AG04450 (cell line): ENCODE data around the gene DDAH1. TPM values are rescaled to one million over a fixed set of nuclear protein-coding genes. Genes with fewer than 3 reads are reported as not detected.
A peak's percentile ranks its signal among the peaks of the same experiment; 100 is the strongest.

Source experiments
- CTCF ChIA-PET: fragments of 300-600, 350-600 bp; formaldehyde crosslinking; extraction: SDS; loops from one replicate; lab custom pipeline; 2022; ENCODE audit warnings: antibody characterized with exemption, inconsistent platforms; lab: Charles Lee
- POLR2A ChIA-PET: fragments of 350-600 bp; formaldehyde crosslinking; extraction: SDS; loops from one replicate; lab custom pipeline; 2021; ENCODE audit warnings: antibody characterized with exemption, inconsistent platforms; lab: Yijun Ruan, JAX
- DNase-seq: peaks from one replicate; pipeline ENCODE4 v3.0.0-alpha.2; 2011; ENCODE audit warnings: low read depth, low spot score
- H3K27ac ChIP-seq: one replicate; pipeline ENCODE4 v1.5.1; 2012; ENCODE audit warnings: low read depth, low read length, control low read depth
- H3K27me3 ChIP-seq: one replicate; pipeline ENCODE4 v1.6.0; 2012; ENCODE audit warnings: low read length; ENCODE audit not compliant: control insufficient read depth, insufficient read depth
- H3K4me3 ChIP-seq: 2 replicates; pipeline ENCODE4 v1.5.1; 2011; ENCODE audit warnings: mild to moderate bottlenecking, low read depth, low read length, control low read depth
- H3K9me3 ChIP-seq: 2 replicates; pipeline ENCODE4 v1.5.1; 2012; ENCODE audit warnings: low read length; ENCODE audit not compliant: control insufficient read depth, insufficient read depth
- CTCF ChIP-seq: IDR thresholded peaks from 2 replicates; pipeline ENCODE4 v1.5.1; 2011; ENCODE audit warnings: low read depth, low read length, control low read depth, inconsistent platforms
- polyA plus RNA-seq: library from polyadenylated mRNA; depleted of rRNA; stranded (reverse); fragments of >200 nt; gene quantifications from 2 replicates; pipeline ENCODE4 v1.2.3, GENCODE V29; 2011

DDAH1 gene
- polyA plus RNA-seq, 1 experiment: 102 TPM

- peak; percentile 91 for DNase-seq
- CTCF ChIA-PET: interaction anchor here (0.7 to 4.5 kb wide), 6 partner anchors 10 to 371 kb away, joined by 3 to 19 read pairs (median 4); partner anchors contain the start of gene C1orf52
- H3K27me3 ChIP-seq: no peaks in the 10 kb centered on the region
- H3K9me3 ChIP-seq: peaks cover 4% of the 10 kb centered on the region
- peak overlapping the region; percentile 96 for H3K27ac ChIP-seq
- POLR2A ChIA-PET: interaction anchor here (0.8 to 2.4 kb wide), 8 partner anchors 13 to 251 kb away, joined by 3 to 10 read pairs (median 4); no protein-coding TSS in a partner anchor
- TF ChIP-seq CTCF: 0 out of 2 replicates have a peak, but pooled peaks have one; percentile 7
- no peak overlapping the region for H3K4me3 ChIP-seq
Observed at GRCh38 chr1:85330711-85331290, 134.2 kb downstream of the DDAH1 start.

- peak; percentile 69 for DNase-seq
- peak overlapping the region; percentile 96 for H3K27ac ChIP-seq
- no peaks in the 10 kb centered on the region for H3K27me3 ChIP-seq
- ChIA-PET POLR2A (interaction anchor here (0.8 to 2.4 kb wide), 9 partner anchors 10 to 252 kb away, joined by 3 to 10 read pairs (median 4); no protein-coding TSS in a partner anchor), CTCF (interaction anchor here (1.2 to 4.5 kb wide), 5 partner anchors 9 to 71 kb away, joined by 3 to 19 read pairs (median 5); partner anchors contain the start of gene C1orf52)
- H3K4me3 ChIP-seq: no peak overlapping the region
- H3K9me3 ChIP-seq: peaks cover 4% of the 10 kb centered on the region
- TF ChIP-seq CTCF: no peak
Observed at GRCh38 chr1:85330214-85330631, 134.7 kb downstream of the DDAH1 start.

DNA sequence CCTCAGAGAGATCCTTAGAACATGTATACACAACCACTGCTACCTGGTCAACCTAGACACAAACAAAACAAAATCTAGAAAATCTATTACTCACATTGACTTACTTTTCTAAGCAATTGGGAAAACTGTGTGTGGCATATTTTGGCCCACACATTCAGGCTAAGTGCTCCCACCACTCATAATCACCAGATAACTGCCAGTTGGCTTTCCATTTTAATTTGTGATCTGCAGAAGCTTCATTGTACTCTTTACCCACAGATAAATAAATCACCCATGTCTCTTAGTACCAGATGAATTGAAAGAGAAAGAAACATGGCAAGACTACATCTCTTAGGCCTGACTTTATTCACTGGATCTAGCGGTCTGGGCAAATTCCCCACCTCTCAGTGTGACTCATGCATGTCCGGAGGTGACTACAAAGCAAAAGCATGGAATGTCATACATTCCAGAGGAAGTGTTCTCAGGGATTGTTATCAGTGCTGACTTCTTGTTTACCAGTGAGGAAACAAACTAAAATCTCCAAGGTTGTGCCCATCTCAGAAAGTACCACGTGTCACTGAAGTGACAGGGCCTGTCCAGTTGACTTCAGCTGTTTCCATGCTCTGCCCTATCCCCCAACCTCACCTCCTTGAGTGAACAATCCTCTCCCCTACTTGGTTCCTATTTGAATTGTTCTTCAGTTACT is 136.1 kb downstream of the DDAH1 start:
- peak; percentile 96 for DNase-seq
- Histone ChIP-seq H3K4me3 (no peak overlapping the region), H3K27ac (peak overlapping the region; percentile 82), H3K9me3 (peaks cover 4% of the 10 kb centered on the region), H3K27me3 (no peaks in the 10 kb centered on the region)
- CTCF ChIA-PET: interaction anchor here (1.6 to 4.5 kb wide), 2 partner anchors 15 to 20 kb away, joined by 8 to 19 read pairs; no protein-coding TSS in a partner anchor
- POLR2A ChIA-PET: interaction anchor here (1.1 to 2.4 kb wide), 3 partner anchors 9 to 253 kb away, joined by 4 to 10 read pairs (median 5); no protein-coding TSS in a partner anchor
- no peak for TF ChIP-seq CTCF

DNA sequence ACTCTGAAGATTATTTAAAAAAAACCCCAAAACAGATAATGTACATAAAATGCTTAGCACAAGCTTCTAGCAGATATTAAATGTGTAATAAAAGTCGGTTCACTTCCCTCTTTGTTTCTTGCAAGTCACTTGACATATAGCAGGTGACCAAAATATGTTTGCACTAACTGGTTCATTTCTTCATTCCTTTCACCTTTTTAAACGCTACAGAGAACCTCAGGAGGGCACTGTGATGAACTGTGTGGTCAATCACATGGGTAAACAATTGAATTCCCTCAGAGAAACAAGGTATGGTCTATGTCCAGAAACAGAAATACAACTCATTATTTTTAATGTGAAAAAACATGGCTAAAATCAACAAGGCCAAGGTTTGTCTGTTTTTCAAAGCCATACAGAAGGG is 137.2 kb downstream of the DDAH1 start:
- ChIA-PET POLR2A (no interaction called here), CTCF (interaction anchor here (4.5 kb wide), 1 partner anchor 16 kb away, joined by 19 read pairs; no protein-coding TSS in a partner anchor)
- Histone ChIP-seq H3K9me3 (peaks cover 2% of the 10 kb centered on the region), H3K4me3 (no peak overlapping the region), H3K27ac (peak overlapping the region; percentile 82), H3K27me3 (no peaks in the 10 kb centered on the region)
- TF ChIP-seq CTCF: no peak
- no peak for DNase-seq
